Activated T-helper 1 cell treated with anti-CD3 and anti-CD28 coated beads, Interleukin-12 subunit alpha, Interleukin-12 subunit beta, Interleukin-2, Interleukin-4 antibody, amounts not matched to agents 30 ng/mL and 10 ng/mL and 1 ng/mL, durations not matched to agents 14 hours and 24 hours and 36 hours (primary cell): ENCODE data around the gene TMEM178B. TPM values are rescaled to one million over a fixed set of nuclear protein-coding genes. Genes with fewer than 3 reads are reported as not detected.
"Not testable (repeated sequence)": the region's sequence is repeated elsewhere in the genome, so short reads cannot be mapped to it uniquely, and the experiment has no call there.

ENCODE experiments used
- DNase-seq: peaks from one replicate; pipeline ENCODE4 v3.0.0; 2021; ENCODE audit warnings: low spot score
- H3K27ac Mint-ChIP-seq: one replicate; pipeline ENCODE4 v1.8.0; 2021; ENCODE audit warnings: mild to moderate bottlenecking, mixed read lengths
- H3K27me3 Mint-ChIP-seq: one replicate; pipeline ENCODE4 v1.8.0; 2022; ENCODE audit warnings: mild to moderate bottlenecking, moderate library complexity, mixed read lengths; ENCODE audit not compliant: insufficient read depth
- H3K36me3 Mint-ChIP-seq: one replicate; pipeline ENCODE4 v1.8.0; 2021; ENCODE audit warnings: low read depth, mixed read lengths
- H3K4me1 Mint-ChIP-seq: one replicate; pipeline ENCODE4 v1.8.0; 2021; ENCODE audit warnings: low read depth, mixed read lengths
- H3K4me3 Mint-ChIP-seq: one replicate; pipeline ENCODE4 v1.8.0; 2021; ENCODE audit warnings: mild to moderate bottlenecking, moderate library complexity, mixed read lengths
- H3K9me3 Mint-ChIP-seq: one replicate; pipeline ENCODE4 v1.8.0; 2021; ENCODE audit warnings: mixed read lengths
- intact Hi-C: fragments of 100-400 bp; cut with micrococcal nuclease; formaldehyde crosslinking; loops from one replicate; pipeline ENCODE4 v1.15.1; 2024
- total RNA-seq: library from RNA; stranded (reverse); gene quantifications from 2 replicates; pipeline ENCODE4 v1.2.3, GENCODE V29; 2022

Gene TMEM178B
- total RNA-seq, 1 donor from 2014 or later: 2.5 TPM

DNA sequence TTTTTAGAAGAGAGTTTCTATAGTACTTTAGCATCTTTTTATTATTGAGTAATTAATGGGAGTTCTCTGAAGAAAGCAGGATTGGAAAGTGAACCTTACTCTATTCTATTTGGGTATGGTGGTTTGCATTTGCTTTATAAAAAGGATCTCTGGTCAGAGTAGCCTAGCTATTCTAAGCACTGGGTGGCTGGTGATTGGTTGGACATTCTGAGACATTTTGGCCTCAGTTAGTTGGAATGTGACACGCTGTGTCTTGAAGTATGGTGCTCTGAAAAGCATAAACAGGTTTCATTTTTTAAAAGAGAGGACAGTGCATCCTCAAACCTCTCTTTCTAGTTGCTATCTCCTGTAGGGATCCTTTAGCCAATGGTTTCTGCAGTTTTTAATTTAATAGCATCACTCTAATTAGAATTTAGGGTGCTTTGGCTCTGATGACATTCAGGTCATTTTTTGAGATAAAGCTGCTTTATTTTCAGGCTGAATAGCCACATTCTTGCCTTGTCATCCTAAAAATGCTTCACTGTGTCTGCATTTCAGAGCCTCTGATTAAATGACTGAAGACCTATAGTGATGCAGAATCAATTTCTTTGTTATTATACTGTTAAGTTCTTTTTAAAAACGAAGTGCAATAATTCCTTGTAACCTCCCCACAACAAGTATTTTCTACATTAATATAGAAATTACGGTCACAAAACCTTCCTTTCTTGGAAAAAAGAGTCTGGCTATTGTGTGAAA lies 20.6 kb downstream of the TMEM178B start:
- Mint-ChIP-seq H3K27me3 (no peaks in the 10 kb centered on the region), H3K27ac (no peak overlapping the region), H3K36me3 (no peaks in the 10 kb centered on the region), H3K4me1 (no peaks in the 10 kb centered on the region), H3K9me3 (no peaks in the 10 kb centered on the region), H3K4me3 (no peak overlapping the region)
- intact Hi-C loops: no loop called here
- no peak for DNase-seq

DNA sequence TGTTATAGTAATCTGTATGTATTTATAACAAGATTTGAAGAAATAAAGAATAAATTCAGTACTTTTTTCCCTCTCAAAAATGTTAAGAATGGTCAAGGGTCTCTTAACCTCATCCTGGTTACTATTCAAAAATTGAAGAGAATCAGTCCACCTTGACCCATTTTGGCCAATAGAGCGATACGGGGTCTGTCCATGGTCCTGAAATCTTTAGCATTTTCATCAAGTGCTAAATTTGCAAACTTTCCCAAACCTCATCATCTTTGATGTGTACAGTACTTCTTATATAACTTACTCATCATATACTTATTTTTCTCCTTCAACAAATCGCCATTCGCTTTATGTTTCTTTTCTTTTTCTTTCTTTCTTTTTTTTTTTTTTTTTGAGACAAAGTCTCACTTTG lies 23.6 kb downstream of the TMEM178B start:
- Mint-ChIP-seq H3K27ac (no peak overlapping the region), H3K4me1 (no peaks in the 10 kb centered on the region), H3K4me3 (no peak overlapping the region), H3K27me3 (no peaks in the 10 kb centered on the region), H3K36me3 (no peaks in the 10 kb centered on the region), H3K9me3 (no peaks in the 10 kb centered on the region)
- DNase-seq: no peak
- intact Hi-C loops: no loop called here

DNA sequence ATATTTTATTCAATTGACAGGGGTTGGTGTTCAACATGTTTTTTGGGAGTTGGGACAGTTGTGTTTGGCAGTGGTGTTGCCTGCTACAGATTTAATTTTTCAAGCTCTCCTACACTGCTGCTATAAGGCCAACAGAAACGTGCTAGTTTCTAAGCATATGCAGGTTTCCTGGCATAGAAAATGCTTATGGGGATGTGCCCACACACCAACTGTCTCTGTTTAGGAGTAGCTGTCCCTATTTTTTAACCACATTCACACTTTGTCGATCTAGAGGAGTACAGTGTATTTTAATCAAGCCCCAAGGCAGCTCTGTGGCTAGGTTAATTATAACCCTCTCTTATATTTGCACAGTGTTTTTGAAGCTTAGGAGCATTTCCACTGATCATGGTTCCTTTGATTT lies 28.6 kb downstream of the TMEM178B start:
- H3K4me1 Mint-ChIP-seq: no peaks in the 10 kb centered on the region
- intact Hi-C loops: no loop called here
- H3K27ac Mint-ChIP-seq: no peak overlapping the region
- H3K4me3 Mint-ChIP-seq: no peak overlapping the region
- H3K27me3 Mint-ChIP-seq: peaks cover 4% of the 10 kb centered on the region
- no peak for DNase-seq
- no peaks in the 10 kb centered on the region for H3K9me3 Mint-ChIP-seq
- H3K36me3 Mint-ChIP-seq: no peaks in the 10 kb centered on the region

DNA sequence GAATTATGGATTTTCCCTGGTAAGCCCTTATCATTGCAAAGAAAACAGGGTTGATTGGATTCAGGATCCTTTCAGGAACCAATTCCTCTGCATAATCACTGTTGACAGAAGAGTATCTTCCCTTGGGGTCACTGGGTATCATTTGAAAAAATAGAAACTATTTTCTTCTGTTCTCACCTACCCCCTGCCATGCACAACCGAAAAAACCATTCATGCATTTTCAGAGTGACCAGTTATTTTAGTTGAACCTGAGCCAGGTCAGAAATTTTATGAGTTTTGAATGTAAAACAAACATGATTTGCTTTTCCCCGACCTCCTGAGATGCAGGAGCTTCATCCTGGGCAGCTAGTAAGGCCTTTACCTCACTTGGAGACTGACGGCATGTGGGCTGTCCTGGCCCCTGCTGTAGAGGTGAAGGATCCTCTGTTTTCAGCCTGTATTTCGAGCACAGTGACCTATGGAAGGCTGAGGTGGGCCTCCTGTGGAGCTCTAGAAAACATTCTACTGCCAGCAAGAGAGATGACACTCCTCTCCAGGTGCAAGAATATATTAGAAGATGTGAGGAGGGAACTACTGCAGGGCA lies 30.1 kb downstream of the TMEM178B start:
- Mint-ChIP-seq H3K27me3 (peaks cover 4% of the 10 kb centered on the region), H3K27ac (no peak overlapping the region), H3K4me1 (no peaks in the 10 kb centered on the region), H3K4me3 (no peak overlapping the region), H3K9me3 (no peaks in the 10 kb centered on the region), H3K36me3 (no peaks in the 10 kb centered on the region)
- intact Hi-C loops: no loop called here
- DNase-seq: no peak

DNA sequence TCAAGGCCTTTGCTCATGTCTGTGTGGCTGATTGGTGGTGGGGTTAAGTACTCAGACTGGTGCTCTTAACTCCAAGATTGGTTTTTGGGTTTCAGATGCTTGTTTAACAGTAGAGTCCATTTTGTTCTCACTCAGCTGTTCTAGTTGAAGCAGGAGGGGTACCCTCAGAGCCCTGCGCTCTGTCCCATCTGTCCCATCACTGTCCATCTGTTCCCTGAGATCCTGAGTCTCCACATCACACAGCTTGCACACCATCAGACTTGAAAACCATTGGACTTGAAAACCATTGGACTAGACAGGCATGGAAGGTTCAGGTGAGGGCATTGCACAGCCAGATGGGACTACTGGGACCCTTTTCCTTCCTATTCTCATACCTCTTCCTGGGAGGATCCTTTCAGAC lies 39.3 kb downstream of the TMEM178B start:
- Mint-ChIP-seq H3K27me3 (peaks cover 2% of the 10 kb centered on the region), H3K4me3 (no peak overlapping the region), H3K27ac (no peak overlapping the region), H3K4me1 (no peaks in the 10 kb centered on the region), H3K36me3 (no peaks in the 10 kb centered on the region), H3K9me3 (no peaks in the 10 kb centered on the region)
- no peak for DNase-seq
- intact Hi-C loops: no loop called here

DNA sequence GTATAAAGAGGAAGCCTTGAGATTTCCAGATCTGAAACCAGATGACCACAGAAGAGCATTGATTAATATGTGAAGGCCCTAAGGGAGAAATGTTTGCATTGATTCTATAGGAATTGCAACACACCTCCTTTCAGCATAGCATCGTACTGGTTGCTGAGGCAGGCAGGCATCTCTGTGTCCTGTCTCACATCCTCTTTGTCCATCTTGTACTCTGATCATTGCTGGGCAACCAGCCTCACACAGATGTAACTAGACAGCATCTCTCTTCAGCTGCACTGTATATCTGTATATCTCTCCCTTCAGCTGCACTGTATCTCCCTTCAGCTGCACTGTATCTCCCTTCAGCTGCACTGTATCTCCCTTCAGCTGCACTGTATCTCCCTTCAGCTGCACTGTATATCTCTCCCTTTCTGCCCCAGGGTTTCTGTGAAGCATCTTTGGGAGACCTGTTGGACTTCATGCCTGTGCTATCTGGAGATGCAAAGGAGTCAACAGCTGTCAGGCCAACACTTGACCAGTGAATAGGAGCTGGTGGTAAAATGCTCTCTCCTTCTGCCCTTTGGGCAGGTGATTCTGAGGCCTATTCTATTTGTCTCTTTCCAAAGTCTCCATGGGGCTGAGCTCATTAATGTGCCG lies 40.3 kb downstream of the TMEM178B start:
- DNase-seq: no peak
- Mint-ChIP-seq H3K9me3 (no peaks in the 10 kb centered on the region), H3K36me3 (no peaks in the 10 kb centered on the region), H3K27me3 (peaks cover 5% of the 10 kb centered on the region), H3K27ac (no peak overlapping the region), H3K4me3 (no peak overlapping the region), H3K4me1 (no peaks in the 10 kb centered on the region)
- intact Hi-C loops: no loop called here

DNA sequence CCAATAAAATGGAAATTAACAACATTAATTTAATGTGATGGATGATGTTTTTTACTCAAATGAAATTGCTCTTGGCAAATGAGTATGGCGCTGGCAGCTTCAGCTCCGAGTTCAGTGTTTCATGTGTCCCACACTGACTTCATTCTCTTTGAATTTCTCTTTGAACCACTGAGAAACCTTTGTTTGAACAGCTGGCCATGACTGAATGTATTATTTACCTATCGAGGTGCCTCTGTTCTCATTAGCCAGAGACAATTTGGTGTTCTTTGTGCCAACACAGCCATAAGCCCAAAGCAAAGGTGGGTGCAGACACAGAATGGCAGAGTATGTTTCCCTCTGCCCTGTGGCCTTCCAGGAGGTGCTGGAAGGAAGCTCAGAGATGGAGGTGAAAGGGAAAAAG lies 42.1 kb downstream of the TMEM178B start:
- Mint-ChIP-seq H3K36me3 (no peaks in the 10 kb centered on the region), H3K27me3 (peaks cover 5% of the 10 kb centered on the region), H3K9me3 (no peaks in the 10 kb centered on the region), H3K4me3 (no peak overlapping the region), H3K27ac (no peak overlapping the region), H3K4me1 (no peaks in the 10 kb centered on the region)
- intact Hi-C loops: no loop called here
- no peak for DNase-seq

DNA sequence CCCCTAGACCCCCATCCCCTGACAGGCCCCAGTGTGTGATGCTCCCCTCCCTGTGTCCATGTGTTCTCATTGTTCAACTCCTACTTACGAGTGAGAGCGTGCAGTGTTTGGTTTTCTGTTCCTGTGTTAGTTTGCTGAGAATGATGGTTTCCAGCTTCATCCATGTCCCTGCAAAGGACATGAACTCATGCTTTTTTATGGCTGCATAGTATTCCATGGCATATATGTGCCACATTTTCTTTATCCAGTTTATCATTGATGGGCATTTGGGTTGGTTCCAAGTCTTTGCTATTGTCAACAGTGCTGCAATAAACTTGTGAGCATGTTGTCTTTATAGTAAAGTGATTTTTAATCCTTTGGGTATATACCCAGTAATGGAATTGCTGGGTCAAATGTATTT lies 42.8 kb downstream of the TMEM178B start:
- H3K27me3 Mint-ChIP-seq, intact Hi-C loops, H3K4me1 Mint-ChIP-seq, H3K27ac Mint-ChIP-seq, H3K4me3 Mint-ChIP-seq, H3K36me3 Mint-ChIP-seq, H3K9me3 Mint-ChIP-seq, DNase-seq: not testable (repeated sequence)

DNA sequence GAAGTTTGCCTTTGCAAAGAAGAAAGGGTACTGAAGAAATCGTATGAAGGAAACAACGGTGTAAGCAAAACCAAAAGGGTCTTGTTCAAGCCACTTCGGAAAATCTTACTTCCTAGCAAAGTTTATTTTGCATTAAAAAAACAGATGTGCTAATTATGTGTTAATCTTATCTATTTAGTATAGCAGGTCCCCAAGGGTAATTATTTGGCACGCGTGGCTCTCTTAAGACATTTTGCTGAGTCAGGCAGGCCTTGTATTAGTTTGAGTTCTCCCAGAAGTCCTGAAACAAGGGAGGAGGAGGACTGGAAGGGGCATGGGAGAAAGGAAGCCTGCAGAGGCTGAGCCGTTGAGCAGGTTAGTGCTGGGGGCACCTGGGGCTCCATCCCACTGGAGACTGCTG lies 44.9 kb downstream of the TMEM178B start:
- peaks cover 9% of the 10 kb centered on the region for H3K27me3 Mint-ChIP-seq
- no peaks in the 10 kb centered on the region for H3K4me1 Mint-ChIP-seq
- no peaks in the 10 kb centered on the region for H3K36me3 Mint-ChIP-seq
- no peak overlapping the region for H3K4me3 Mint-ChIP-seq
- no peak for DNase-seq
- intact Hi-C loops: no loop called here
- H3K9me3 Mint-ChIP-seq: no peaks in the 10 kb centered on the region
- no peak overlapping the region for H3K27ac Mint-ChIP-seq

DNA sequence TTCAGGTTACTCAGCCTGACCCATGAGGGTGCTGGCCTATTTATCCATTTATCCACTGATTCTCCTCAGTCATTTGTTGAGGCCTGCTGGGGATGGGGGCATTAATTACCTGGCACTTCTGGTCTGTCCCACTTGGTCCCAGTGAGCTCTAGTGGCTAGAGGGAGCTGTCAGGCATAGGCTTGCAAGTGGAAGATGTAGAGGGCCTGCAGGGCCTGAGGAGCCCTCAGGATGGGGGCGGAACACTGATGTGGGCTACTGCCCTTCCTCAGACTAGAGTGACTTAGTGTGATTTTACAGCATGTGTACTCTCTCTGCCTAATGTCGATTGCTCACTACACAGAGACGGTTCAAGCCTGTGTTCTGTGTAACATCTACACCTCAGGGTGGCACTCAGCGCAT lies 45.3 kb downstream of the TMEM178B start:
- H3K9me3 Mint-ChIP-seq: no peaks in the 10 kb centered on the region
- H3K4me3 Mint-ChIP-seq: no peak overlapping the region
- intact Hi-C loops: no loop called here
- H3K36me3 Mint-ChIP-seq: no peaks in the 10 kb centered on the region
- no peaks in the 10 kb centered on the region for H3K4me1 Mint-ChIP-seq
- peaks cover 9% of the 10 kb centered on the region for H3K27me3 Mint-ChIP-seq
- H3K27ac Mint-ChIP-seq: no peak overlapping the region
- no peak for DNase-seq

DNA sequence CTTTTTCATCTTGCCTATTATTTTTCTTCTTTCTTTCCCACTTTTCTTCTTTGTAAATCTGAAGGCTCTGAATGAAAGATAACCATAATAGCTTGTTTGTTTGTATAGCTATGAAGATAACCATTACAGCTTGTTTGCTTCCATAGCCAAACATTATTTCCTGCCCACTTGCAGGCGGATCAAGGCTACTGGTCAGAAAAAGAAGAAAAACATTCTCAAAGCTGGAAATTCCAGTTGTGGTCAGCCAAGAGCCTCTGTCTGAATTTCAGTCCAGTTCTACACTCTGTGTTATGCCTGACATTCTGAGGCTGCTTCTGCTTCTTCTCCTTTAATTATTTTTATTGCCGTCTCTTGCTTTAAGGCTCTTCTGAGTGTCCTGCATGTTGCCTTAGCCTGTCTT lies 48.9 kb downstream of the TMEM178B start:
- Mint-ChIP-seq H3K4me3 (no peak overlapping the region), H3K27me3 (peaks cover 10% of the 10 kb centered on the region), H3K4me1 (no peaks in the 10 kb centered on the region), H3K36me3 (no peaks in the 10 kb centered on the region), H3K9me3 (no peaks in the 10 kb centered on the region), H3K27ac (no peak overlapping the region)
- no peak for DNase-seq
- intact Hi-C loops: no loop called here

DNA sequence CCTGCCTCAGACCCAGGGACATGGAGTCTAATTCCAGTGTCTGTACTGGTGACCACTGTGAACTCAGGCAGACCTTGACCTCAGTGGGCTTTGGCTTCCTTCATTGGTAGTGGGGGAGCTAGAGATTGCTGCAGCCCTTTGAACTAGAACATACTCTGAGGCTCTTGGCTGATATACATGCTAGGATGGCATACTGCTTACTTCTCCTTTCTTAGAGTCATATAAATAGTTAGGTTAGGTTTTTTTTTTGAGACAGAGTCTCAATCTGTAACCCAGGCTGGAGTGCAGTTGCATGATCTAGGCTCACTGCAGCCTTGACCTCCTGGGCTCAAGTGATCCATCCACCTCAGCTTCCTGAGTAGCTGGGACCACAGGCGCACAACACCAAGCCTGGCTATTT lies 49.7 kb downstream of the TMEM178B start:
- Mint-ChIP-seq H3K4me3 (no peak overlapping the region), H3K4me1 (no peaks in the 10 kb centered on the region), H3K9me3 (no peaks in the 10 kb centered on the region), H3K27ac (no peak overlapping the region), H3K27me3 (peaks cover 10% of the 10 kb centered on the region), H3K36me3 (no peaks in the 10 kb centered on the region)
- intact Hi-C loops: no loop called here
- no peak for DNase-seq

DNA sequence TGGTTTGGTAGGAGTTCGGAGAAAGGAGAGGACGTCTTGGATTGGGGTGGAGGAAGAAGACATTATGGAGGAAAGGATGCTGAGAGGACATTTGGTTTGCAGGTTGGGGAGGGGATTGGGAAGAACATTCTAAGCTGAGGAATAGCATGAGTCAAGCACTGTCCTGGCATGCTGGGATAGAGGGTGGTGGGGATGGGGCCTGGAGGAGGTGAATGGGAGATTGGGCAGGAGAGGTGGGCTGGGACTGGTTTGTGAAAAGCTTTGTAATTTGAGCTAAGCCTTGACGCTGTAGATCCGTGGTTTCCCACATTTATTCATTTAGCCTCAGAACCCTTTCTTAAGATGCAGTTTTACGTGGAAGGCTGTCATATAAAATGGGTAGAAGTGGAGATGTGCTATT lies 52.2 kb downstream of the TMEM178B start:
- H3K4me3 Mint-ChIP-seq: no peak overlapping the region
- DNase-seq: no peak
- H3K36me3 Mint-ChIP-seq: no peaks in the 10 kb centered on the region
- intact Hi-C loops: no loop called here
- H3K4me1 Mint-ChIP-seq: no peaks in the 10 kb centered on the region
- no peaks in the 10 kb centered on the region for H3K9me3 Mint-ChIP-seq
- H3K27ac Mint-ChIP-seq: no peak overlapping the region
- peaks cover 20% of the 10 kb centered on the region for H3K27me3 Mint-ChIP-seq
